DMS53 (cell line): ENCODE results near the gene ALDH4A1.

Experiments used
- DNase-seq: peaks from one replicate; lab custom pipeline; 2025; lab: John Stamatoyannopoulos, UW

ALDH4A1 gene

GRCh38 chr1:18939398-18940302 lies 37.3 kb upstream of the ALDH4A1 start:
- DNase-seq: no peak

- DNase-seq: no peak
Observed at GRCh38 chr1:18938707-18939070, 36.3 kb upstream of the ALDH4A1 start.

- DNase-seq: no peak
Observed at GRCh38 chr1:18938008-18938706, 35.8 kb upstream of the ALDH4A1 start.

GRCh38 chr1:18937539-18937938 lies 35.2 kb upstream of the ALDH4A1 start:
- DNase-seq: no peak

- no peak for DNase-seq
Observed at GRCh38 chr1:18936814-18937481, 34.6 kb upstream of the ALDH4A1 start.

GRCh38 chr1:18936471-18936813 lies 34.1 kb upstream of the ALDH4A1 start:
- DNase-seq: no peak

- peak; percentile 70 for DNase-seq
Observed at GRCh38 chr1:18934205-18935000, 32.0 kb upstream of the ALDH4A1 start.

- DNase-seq: no peak
Observed at GRCh38 chr1:18932879-18933278, 30.5 kb upstream of the ALDH4A1 start.

GRCh38 chr1:18932387-18932786 lies 30.0 kb upstream of the ALDH4A1 start:
- peak; percentile 38 for DNase-seq

GRCh38 chr1:18931730-18932129 lies 29.4 kb upstream of the ALDH4A1 start:
- no peak for DNase-seq

GRCh38 chr1:18929686-18930085 lies 27.3 kb upstream of the ALDH4A1 start:
- no peak for DNase-seq

GRCh38 chr1:18928985-18929384 lies 26.6 kb upstream of the ALDH4A1 start:
- no peak for DNase-seq

- no peak for DNase-seq
Observed at GRCh38 chr1:18928406-18928805, 26.1 kb upstream of the ALDH4A1 start.

- no peak for DNase-seq
Observed at GRCh38 chr1:18927654-18928272, 25.4 kb upstream of the ALDH4A1 start.

GRCh38 chr1:18927082-18927653 lies 24.8 kb upstream of the ALDH4A1 start:
- no peak for DNase-seq

- no peak for DNase-seq
Observed at GRCh38 chr1:18926315-18927081, 24.1 kb upstream of the ALDH4A1 start.

- no peak for DNase-seq
Observed at GRCh38 chr1:18925279-18925678, 22.9 kb upstream of the ALDH4A1 start.

GRCh38 chr1:18924221-18924691 lies 21.9 kb upstream of the ALDH4A1 start:
- DNase-seq: no peak

GRCh38 chr1:18923756-18924211 lies 21.4 kb upstream of the ALDH4A1 start:
- DNase-seq: no peak
